DOHH2 (cell line): ENCODE results near the gene RNF125.

ENCODE experiments used
- H3F3A ChIP-seq: fragments of 200-600 bp; sonication (generic), shearing (Covaris generic); 2 replicates; pipeline ENCODE4 v1.6.0; 2016; ENCODE audit warnings: antibody characterized with exemption, mild to moderate bottlenecking; ENCODE audit not compliant: control insufficient read depth, insufficient read depth
- H3K27ac ChIP-seq: fragments of 200-600 bp; sonication (generic); 2 replicates; pipeline ENCODE4 v1.5.1; 2014; ENCODE audit warnings: low read depth, mild to moderate bottlenecking, low read length, moderate library complexity
- H3K27me3 ChIP-seq: fragments of 200-600 bp; sonication (generic); 2 replicates; pipeline ENCODE4 v1.6.1; 2014; ENCODE audit warnings: mild to moderate bottlenecking, low read length, mixed read lengths; ENCODE audit not compliant: control insufficient read depth
- H3K36me3 ChIP-seq: fragments of 200-600 bp; sonication (generic); 2 replicates; pipeline ENCODE4 v1.6.1; 2014; ENCODE audit warnings: mild to moderate bottlenecking, low read length, moderate library complexity, mixed read lengths; ENCODE audit not compliant: control insufficient read depth
- H3K4me1 ChIP-seq: fragments of 200-600 bp; sonication (generic); 2 replicates; pipeline ENCODE4 v1.6.1; 2014; ENCODE audit warnings: mild to moderate bottlenecking, low read length, mixed read lengths; ENCODE audit not compliant: control insufficient read depth
- H3K4me2 ChIP-seq: fragments of 200-600 bp; sonication (generic); 2 replicates; pipeline ENCODE4 v1.6.0; 2014; ENCODE audit warnings: mild to moderate bottlenecking, low read length, moderate library complexity
- H3K4me3 ChIP-seq: fragments of 200-600 bp; sonication (generic); 2 replicates; pipeline ENCODE4 v1.5.1; 2014; ENCODE audit warnings: mild to moderate bottlenecking, low read length, mixed read lengths
- H3K79me2 ChIP-seq: fragments of 200-600 bp; sonication (generic); 2 replicates; pipeline ENCODE4 v1.6.1; 2014; ENCODE audit warnings: mild to moderate bottlenecking, low read length, mixed read lengths; ENCODE audit not compliant: control insufficient read depth
- H3K9me2 ChIP-seq: fragments of 200-600 bp; sonication (generic); replicated peaks from 2 replicates; pipeline ENCODE4 v1.6.1; 2014; ENCODE audit warnings: mild to moderate bottlenecking, low read length, mixed read lengths; ENCODE audit not compliant: control insufficient read depth
- H3K9me3 ChIP-seq: fragments of 200-600 bp; sonication (generic); 2 replicates; pipeline ENCODE4 v1.6.1; 2014; ENCODE audit warnings: antibody characterized with exemption, low read length, mixed read lengths; ENCODE audit not compliant: control insufficient read depth, insufficient read depth
- H4K20me1 ChIP-seq: fragments of 200-600 bp; sonication (generic); 2 replicates; pipeline ENCODE4 v1.6.0; 2014; ENCODE audit warnings: low read depth, mild to moderate bottlenecking, antibody characterized with exemption, low read length, moderate library complexity; ENCODE audit not compliant: control insufficient read depth, insufficient read depth
- EZH2phosphoT487 ChIP-seq: fragments of 200-600 bp; sonication (generic); IDR thresholded peaks from 2 replicates; pipeline ENCODE4 v1.6.1; 2017; ENCODE audit warnings: borderline replicate concordance, mild to moderate bottlenecking, antibody characterized with exemption, low read length, moderate library complexity, mixed read lengths
- TF ChIP-seq, protein P1 (sequence below): fragments of 200-600 bp; sonication (generic); IDR thresholded peaks from one replicate; pipeline ENCODE4 v1.5.1; 2014; ENCODE audit warnings: antibody characterized with exemption, mild to moderate bottlenecking, low read depth, low read length; ENCODE audit not compliant: poor library complexity, severe bottlenecking

Gene RNF125

GRCh38 chr18:32112826-32113225 is 94.2 kb downstream of the RNF125 start:
- no peak overlapping the region for H3K27ac ChIP-seq
- no peaks in the 10 kb centered on the region for H3K9me3 ChIP-seq
- H3K79me2 ChIP-seq: peaks cover 100% of the 10 kb centered on the region
- H3K4me2 ChIP-seq: no peak overlapping the region
- TF ChIP-seq EZH2phosphoT487: no peak
- TF ChIP-seq, protein P1, sequence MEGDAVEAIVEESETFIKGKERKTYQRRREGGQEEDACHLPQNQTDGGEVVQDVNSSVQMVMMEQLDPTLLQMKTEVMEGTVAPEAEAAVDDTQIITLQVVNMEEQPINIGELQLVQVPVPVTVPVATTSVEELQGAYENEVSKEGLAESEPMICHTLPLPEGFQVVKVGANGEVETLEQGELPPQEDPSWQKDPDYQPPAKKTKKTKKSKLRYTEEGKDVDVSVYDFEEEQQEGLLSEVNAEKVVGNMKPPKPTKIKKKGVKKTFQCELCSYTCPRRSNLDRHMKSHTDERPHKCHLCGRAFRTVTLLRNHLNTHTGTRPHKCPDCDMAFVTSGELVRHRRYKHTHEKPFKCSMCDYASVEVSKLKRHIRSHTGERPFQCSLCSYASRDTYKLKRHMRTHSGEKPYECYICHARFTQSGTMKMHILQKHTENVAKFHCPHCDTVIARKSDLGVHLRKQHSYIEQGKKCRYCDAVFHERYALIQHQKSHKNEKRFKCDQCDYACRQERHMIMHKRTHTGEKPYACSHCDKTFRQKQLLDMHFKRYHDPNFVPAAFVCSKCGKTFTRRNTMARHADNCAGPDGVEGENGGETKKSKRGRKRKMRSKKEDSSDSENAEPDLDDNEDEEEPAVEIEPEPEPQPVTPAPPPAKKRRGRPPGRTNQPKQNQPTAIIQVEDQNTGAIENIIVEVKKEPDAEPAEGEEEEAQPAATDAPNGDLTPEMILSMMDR: no peak
- no peak overlapping the region for H3K4me3 ChIP-seq
- H3K9me2 ChIP-seq: no peaks in the 10 kb centered on the region
- H3F3A ChIP-seq: peaks cover 2% of the 10 kb centered on the region; the same call in 1 of the 2 replicates
- H3K36me3 ChIP-seq: peaks cover 78% of the 10 kb centered on the region
- H3K27me3 ChIP-seq: no peaks in the 10 kb centered on the region
- H3K4me1 ChIP-seq: no peaks in the 10 kb centered on the region
- H4K20me1 ChIP-seq: peaks cover 19% of the 10 kb centered on the region; the same call in 1 of the 2 replicates

- peaks cover 89% of the 10 kb centered on the region for H3K79me2 ChIP-seq
- TF ChIP-seq, protein P1: no peak
- no peak for TF ChIP-seq EZH2phosphoT487
- no peak overlapping the region for H3K4me2 ChIP-seq
Observed at GRCh38 chr18:32114293-32114942, 95.8 kb downstream of the RNF125 start.

DNA sequence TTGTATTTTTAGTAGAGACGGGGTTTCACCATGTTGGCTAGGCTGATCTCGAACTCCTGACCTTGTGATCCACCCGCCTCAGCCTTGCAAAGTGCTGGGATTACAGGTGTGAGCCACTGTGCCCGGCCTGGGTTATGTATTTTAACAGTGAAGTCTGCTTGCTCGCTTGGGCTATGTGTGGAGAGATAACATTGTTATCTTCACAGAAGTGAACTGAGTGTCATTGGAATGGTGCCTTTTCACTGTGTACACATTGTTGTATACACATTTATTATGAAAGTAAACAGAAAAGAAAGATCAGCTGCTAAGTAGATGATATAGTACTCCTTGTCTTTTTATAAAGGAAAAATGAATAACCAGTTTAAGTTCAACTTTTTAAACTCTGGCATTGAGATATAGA is 103.4 kb downstream of the RNF125 start:
- peaks cover 73% of the 10 kb centered on the region for H3K36me3 ChIP-seq

More at GRCh38 chr18:32114293-32114942, 95.8 kb downstream of the RNF125 start:
- H3F3A ChIP-seq: peaks cover 2% of the 10 kb centered on the region; the same call in 1 of the 2 replicates
- H3K27ac ChIP-seq: no peak overlapping the region
- no peaks in the 10 kb centered on the region for H3K4me1 ChIP-seq
- no peaks in the 10 kb centered on the region for H3K27me3 ChIP-seq
- no peak overlapping the region for H3K4me3 ChIP-seq
- peaks cover 9% of the 10 kb centered on the region; the same call in 1 of the 2 replicates for H4K20me1 ChIP-seq
- H3K36me3 ChIP-seq: peaks cover 75% of the 10 kb centered on the region
- no peaks in the 10 kb centered on the region for H3K9me3 ChIP-seq
- H3K9me2 ChIP-seq: no peaks in the 10 kb centered on the region

More for the DNA sequence above, 103.4 kb downstream of the RNF125 start:
- no peaks in the 10 kb centered on the region for H3K9me2 ChIP-seq
- TF ChIP-seq EZH2phosphoT487: no peak
- TF ChIP-seq, protein P1: no peak
- H3K27me3 ChIP-seq: no peaks in the 10 kb centered on the region
- H3K4me2 ChIP-seq: no peak overlapping the region
- 0 out of 2 replicates have a peak, but pooled peaks cover 3% of the 10 kb centered on the region for H3F3A ChIP-seq
- H3K9me3 ChIP-seq: no peaks in the 10 kb centered on the region
- H3K4me3 ChIP-seq: no peak overlapping the region
- no peak overlapping the region for H3K27ac ChIP-seq
- H3K4me1 ChIP-seq: no peaks in the 10 kb centered on the region
- peaks cover 28% of the 10 kb centered on the region for H3K79me2 ChIP-seq
- no peaks in the 10 kb centered on the region; the same call in 1 of the 2 replicates for H4K20me1 ChIP-seq
